GF-D8 (cell line): ENCODE measurements around the gene LSM3.

Experiments used
- DNase-seq: peaks from one replicate; lab custom pipeline; 2025; lab: John Stamatoyannopoulos, UW

The LSM3 gene

DNA sequence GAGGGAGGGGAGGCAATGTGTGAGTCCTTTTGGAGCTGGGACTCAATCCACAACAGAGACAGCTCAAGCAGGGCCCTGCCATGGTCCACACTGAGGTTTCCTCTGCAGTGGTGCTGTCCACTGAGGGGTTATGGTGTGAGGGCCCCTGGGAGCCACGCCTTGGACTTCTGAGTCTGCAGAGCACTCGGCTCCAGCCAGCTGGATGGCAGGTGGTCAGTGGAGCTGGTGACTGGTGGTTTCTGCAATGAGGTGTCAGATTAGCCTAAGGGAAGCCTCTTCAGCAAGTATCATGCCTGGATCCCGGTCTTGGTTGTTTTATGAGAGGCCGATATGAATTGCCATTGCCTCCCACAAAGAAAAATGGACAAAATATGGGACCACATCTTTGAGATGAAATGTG is 21.7 kb downstream of the LSM3 start:
- DNase-seq: no peak

DNA sequence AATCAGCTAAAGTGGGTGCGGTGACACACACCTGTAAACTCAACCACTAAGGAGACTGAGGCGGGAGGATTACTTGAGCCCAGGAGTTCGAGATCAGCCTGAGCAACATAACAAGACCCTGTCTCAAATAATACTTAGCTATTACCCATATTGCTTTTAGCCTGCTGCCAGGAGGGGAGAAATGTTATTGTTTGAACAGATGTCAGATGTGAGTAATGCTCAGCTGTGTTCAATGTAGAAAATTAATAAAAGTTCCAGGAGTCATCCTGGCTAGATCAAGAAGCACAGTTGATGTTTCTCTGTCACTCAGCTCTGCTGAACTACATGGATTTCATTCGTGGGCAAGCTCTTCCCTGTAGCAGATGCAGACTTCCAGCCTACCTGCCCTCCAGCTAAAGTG is 22.2 kb downstream of the LSM3 start:
- DNase-seq: no peak

GRCh38 chr3:14201940-14202684 is 23.5 kb downstream of the LSM3 start:
- DNase-seq: no peak

DNA sequence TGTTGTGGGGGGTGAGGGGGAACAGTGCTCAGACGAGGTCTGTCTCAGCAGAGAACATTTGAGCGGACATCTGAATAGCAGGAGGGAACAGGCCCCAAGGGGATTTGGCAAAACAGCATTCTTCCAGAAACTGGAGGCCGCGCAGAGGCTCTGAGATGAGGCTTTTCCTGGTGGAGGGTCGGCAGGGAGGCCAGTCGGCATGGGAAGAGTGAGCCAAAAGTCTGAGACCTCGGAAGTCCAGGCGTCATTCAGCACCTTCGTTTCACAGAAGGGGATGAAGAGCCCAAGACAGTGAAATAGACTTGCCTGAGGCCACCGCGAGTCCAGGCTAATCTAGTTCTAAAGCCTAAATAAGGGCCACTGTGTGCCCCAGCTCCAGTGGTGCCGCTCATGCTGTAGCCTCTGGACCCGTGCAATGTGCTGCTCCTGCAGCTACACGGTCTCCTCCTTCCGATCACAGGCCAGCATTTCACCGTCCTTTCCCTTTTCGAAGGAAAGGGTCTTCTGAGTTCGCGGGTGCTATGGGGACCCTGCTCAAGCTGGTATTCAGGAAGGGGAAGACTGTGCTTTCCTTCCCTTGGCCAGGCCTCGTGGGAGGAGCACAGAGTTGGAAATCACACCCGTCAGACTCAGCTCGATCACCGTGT is 24.4 kb downstream of the LSM3 start:
- no peak for DNase-seq

GRCh38 chr3:14203521-14204079 is 25.0 kb downstream of the LSM3 start:
- peak; percentile 60 for DNase-seq

- peak; percentile 93 for DNase-seq
These were observed 26.1 kb downstream of the LSM3 start for GRCh38 chr3:14204515-14205284.

GRCh38 chr3:14206548-14207177 is 28.0 kb downstream of the LSM3 start:
- DNase-seq: no peak

DNA sequence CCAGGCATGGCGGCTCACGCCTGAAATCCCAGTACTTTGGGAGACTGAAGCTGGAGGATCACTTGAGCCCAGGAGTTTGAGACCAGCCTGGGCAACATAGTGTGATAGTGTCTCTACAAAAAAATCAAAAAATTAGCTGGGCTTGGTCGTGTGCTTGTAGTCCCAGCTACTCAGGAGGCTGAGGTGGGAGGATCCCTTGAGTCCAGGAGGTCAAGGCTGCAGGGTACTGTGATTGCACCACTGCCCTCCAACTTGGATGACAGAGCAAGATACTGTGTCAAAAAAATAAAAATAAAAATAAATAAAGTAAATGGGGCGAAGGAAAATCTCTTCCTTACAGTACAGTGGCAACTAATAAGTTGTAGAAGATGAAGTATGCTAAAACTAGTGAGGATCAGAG is 29.6 kb downstream of the LSM3 start:
- no peak for DNase-seq

GRCh38 chr3:14208977-14209394 is 30.4 kb downstream of the LSM3 start:
- DNase-seq: no peak

- DNase-seq: no peak
These were observed 31.1 kb downstream of the LSM3 start for GRCh38 chr3:14209581-14210289.

- no peak for DNase-seq
These were observed 31.7 kb downstream of the LSM3 start for GRCh38 chr3:14210290-14210688.

DNA sequence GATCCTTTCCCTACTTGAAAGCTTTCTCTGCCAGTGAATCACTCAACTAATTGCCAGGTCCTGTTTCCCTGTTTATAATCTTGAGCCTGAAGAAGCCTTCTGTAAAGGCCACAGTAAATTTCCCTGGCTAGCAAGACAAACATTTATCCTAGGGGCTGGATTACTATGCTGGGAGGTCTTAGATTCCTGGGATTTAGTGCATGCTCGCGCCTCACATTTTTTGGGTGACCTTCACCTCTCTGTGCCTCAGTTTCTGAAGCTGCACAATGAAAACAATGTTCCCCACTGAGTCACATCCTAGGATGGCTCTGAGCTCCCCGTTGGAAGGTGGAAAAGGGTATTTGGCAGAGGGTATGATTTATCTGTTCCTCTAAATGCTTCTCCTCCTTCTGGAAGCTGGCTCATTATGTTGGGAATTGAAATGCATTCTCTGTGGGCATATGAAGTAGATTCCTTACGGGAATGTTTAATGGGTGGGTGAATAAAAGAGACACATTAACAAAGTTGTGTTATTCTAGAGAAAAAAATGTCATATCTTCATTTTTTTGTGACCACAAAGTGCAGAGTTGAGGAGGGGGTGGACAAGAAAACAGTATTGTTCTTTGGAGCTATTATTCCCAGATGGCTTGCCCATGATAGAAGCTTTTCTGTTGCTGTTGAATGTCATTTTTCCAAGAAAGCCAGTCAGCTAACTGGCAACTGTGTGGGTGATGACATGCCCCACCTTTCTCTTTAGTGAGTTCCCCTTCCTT is 32.4 kb downstream of the LSM3 start:
- DNase-seq: no peak

DNA sequence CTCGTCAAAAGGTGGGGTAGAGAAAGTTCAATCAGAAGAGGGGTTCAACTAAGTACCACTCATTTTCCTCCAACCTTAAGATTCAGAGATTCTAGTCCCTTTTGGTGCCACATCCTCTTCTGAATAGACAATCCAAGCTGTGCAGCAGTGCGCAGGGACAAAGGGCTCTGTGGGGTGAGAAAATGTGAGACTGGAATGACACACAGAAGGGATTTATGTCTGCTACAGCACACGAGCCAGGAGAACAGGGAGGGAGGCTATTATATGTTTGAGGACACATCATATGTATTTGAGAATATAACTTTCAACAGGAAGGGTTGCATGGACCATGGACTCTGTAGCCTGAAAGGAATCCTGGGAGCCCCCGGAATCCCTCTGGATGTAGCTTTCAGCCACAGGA is 33.0 kb downstream of the LSM3 start:
- no peak for DNase-seq

- DNase-seq: no peak
These were observed 33.4 kb downstream of the LSM3 start for GRCh38 chr3:14212032-14212431.

GRCh38 chr3:14213066-14213774 is 34.6 kb downstream of the LSM3 start:
- DNase-seq: no peak

DNA sequence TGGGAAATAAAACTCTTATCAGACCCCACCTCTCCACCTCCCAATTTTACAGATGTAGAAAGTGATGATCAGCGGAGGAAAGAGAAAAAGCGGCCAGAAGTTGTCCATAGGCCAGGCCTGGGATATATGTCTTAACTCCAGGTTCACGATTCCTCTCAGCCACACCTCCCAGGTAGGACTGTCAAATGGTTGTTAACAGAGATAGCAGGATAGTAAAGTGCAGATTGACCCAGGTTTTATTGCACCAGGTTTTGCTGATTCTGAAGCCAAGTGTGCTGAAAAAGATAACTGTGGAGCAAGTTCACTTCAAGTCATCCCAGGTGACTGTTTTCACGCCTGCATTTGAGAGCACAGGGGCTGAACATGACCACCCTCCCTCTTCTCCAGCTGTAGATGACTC is 36.1 kb downstream of the LSM3 start:
- no peak for DNase-seq

- no peak for DNase-seq
These were observed 37.8 kb downstream of the LSM3 start for GRCh38 chr3:14216257-14217048.

- DNase-seq: no peak
These were observed 39.7 kb downstream of the LSM3 start for GRCh38 chr3:14218355-14218754.

GRCh38 chr3:14220933-14221332 is 42.3 kb downstream of the LSM3 start:
- no peak for DNase-seq
